SK-N-SH (cell line): ENCODE measurements around the gene DSCAM.

Experiments
- FOXJ3 ChIP-seq: sonication (generic); formaldehyde crosslinking; IDR thresholded peaks from 2 replicates; pipeline ENCODE4 v1.5.1; 2020; ENCODE audit warnings: mild to moderate bottlenecking, missing genetic modification reagents
- POLR2AphosphoS5 ChIP-seq: IDR thresholded peaks from 2 replicates; pipeline ENCODE4 v1.6.1; 2012; ENCODE audit warnings: low read depth, low read length
- RFX5 ChIP-seq: IDR thresholded peaks from 2 replicates; pipeline ENCODE4 v1.6.1; 2012; ENCODE audit warnings: mild to moderate bottlenecking, improper control_type of control experiment, low read length
- USF2 ChIP-seq: fragments of 150-350 bp; IDR thresholded peaks from 2 replicates; pipeline ENCODE4 v1.6.1; 2017; ENCODE audit warnings: antibody characterized with exemption, low read length, low read depth, borderline replicate concordance
- TF ChIP-seq, protein P1 (sequence below): fragments of 200-600 bp; sonication (generic); IDR thresholded peaks from 2 replicates; pipeline ENCODE4 v1.6.1; 2017; ENCODE audit warnings: antibody characterized with exemption, mild to moderate bottlenecking, moderate library complexity

DNA sequence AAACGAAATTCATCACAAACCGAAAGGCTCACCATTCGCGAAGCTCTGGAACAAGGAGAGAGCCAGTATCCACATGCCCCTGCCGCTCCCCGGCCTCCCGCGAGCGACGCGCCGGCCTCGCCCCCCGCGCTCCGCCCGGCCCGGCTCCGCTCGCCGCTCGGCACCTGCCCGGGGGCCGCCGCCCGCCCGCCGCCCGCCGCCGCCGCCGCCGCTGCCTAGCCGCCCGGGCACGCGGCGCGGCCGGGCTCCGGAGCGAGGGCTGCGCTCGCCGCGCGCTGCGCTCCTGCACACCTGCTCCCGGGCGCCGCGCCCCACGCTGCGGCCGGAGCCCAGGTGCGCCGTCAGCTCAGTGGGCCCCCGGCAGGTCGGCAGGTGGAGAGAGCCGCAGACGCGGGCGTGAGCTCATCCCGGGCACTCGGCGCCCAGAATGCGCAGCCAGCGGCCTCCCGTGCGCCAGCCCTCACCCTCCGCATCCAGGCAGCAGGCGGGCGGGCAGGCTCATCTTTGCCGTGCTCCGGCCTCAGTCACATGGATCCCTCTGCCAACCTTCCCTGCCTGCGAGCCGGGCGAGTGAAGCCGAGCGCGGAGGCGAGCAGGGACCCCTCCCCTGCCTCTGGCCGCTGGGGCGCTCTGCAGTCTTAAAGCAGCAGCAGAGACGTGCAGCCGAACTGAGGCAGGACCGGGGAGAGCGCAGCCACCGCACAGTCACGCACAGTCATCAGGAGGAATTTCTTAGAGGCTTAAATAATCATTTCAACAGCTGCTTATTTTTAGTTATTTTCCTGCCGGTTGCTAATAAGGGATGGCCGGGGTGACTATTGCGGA, at the start of gene DSCAM:
- TF ChIP-seq RFX5 (no peak), POLR2AphosphoS5 (no peak), USF2 (no peak), FOXJ3 (no peak)
- TF ChIP-seq, protein P1, sequence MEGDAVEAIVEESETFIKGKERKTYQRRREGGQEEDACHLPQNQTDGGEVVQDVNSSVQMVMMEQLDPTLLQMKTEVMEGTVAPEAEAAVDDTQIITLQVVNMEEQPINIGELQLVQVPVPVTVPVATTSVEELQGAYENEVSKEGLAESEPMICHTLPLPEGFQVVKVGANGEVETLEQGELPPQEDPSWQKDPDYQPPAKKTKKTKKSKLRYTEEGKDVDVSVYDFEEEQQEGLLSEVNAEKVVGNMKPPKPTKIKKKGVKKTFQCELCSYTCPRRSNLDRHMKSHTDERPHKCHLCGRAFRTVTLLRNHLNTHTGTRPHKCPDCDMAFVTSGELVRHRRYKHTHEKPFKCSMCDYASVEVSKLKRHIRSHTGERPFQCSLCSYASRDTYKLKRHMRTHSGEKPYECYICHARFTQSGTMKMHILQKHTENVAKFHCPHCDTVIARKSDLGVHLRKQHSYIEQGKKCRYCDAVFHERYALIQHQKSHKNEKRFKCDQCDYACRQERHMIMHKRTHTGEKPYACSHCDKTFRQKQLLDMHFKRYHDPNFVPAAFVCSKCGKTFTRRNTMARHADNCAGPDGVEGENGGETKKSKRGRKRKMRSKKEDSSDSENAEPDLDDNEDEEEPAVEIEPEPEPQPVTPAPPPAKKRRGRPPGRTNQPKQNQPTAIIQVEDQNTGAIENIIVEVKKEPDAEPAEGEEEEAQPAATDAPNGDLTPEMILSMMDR, result no peak
